ES-I3 (cell line): ENCODE measurements around the gene OOSP3.
"Not testable (repeated sequence)": the region's sequence is repeated elsewhere in the genome, so short reads cannot be mapped to it uniquely, and the experiment has no call there.

Source experiments
- H3K36me3 ChIP-seq: 2 replicates; pipeline ENCODE4 v1.6.1; 2013; ENCODE audit warnings: mild to moderate bottlenecking, low read length, control low read depth, moderate library complexity; ENCODE audit not compliant: insufficient read depth
- H3K4me1 ChIP-seq: 2 replicates; pipeline ENCODE4 v1.6.1; 2013; ENCODE audit warnings: mild to moderate bottlenecking, control low read depth, low read length; ENCODE audit not compliant: insufficient read depth
- H3K9ac ChIP-seq: 2 replicates; pipeline ENCODE4 v1.6.1; 2013; ENCODE audit warnings: low read depth, mild to moderate bottlenecking, low read length, moderate library complexity
- H3K9me3 ChIP-seq: 2 replicates; pipeline ENCODE4 v1.6.1; 2013; ENCODE audit warnings: mild to moderate bottlenecking, low read length, moderate library complexity; ENCODE audit not compliant: control insufficient read depth, insufficient read depth

Gene OOSP3

GRCh38 chr11:59898046-59898445 lies 19.5 kb downstream of the OOSP3 start:
- Histone ChIP-seq H3K36me3 (no peaks in the 10 kb centered on the region), H3K4me1 (peaks cover 6% of the 10 kb centered on the region; the same call in 1 of the 2 replicates), H3K9ac (no peak overlapping the region), H3K9me3 (no peaks in the 10 kb centered on the region)

DNA sequence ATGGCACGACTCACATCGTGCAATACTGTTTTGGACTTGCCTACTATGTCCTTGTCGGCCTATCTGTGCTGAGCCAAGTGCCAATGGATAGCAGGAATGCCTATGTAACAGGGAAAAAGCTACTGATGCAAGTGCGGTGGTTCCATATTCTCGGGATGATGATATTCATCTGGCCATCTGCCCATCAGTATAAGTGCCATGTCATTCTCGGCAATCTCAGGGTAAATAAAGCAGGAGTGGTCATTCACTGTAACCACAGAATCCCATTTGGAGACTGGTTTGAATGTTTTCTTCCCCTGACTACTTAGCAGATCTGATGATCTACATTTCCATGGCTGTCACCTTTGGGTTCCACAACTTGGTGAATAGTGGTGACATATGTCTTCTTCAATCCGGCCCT lies 20.1 kb downstream of the OOSP3 start:
- peaks cover 6% of the 10 kb centered on the region; the same call in 1 of the 2 replicates for H3K4me1 ChIP-seq
- no peaks in the 10 kb centered on the region for H3K9me3 ChIP-seq
- no peaks in the 10 kb centered on the region for H3K36me3 ChIP-seq
- no peak overlapping the region for H3K9ac ChIP-seq

DNA sequence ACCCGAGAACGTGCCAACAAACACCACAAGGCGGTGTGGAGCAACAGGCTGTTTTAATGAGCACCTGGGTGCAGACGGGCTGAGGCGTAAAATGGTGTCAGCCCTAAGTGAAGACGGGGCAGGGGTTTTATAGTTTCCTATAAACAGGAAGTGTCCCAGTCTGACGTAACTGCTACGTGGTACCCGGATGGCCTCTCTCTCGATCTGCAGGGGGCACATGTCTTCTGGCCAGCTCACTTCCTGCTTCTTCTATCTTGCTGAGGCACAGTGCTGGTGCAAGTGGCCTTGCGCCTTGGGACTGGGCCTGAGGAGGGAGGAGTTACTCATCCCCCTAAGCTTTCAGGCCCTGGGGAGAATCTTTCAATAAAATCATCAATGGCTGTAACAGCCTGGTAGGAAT lies 20.9 kb downstream of the OOSP3 start:
- H3K9ac ChIP-seq: no peak overlapping the region
- H3K4me1 ChIP-seq: peaks cover 6% of the 10 kb centered on the region; the same call in 1 of the 2 replicates
- no peaks in the 10 kb centered on the region for H3K36me3 ChIP-seq
- H3K9me3 ChIP-seq: no peaks in the 10 kb centered on the region

- H3K4me1 ChIP-seq: peaks cover 6% of the 10 kb centered on the region; the same call in 1 of the 2 replicates
- no peaks in the 10 kb centered on the region for H3K9me3 ChIP-seq
Observed at GRCh38 chr11:59900366-59901126, 22.0 kb downstream of the OOSP3 start.

GRCh38 chr11:59901306-59901705 lies 22.7 kb downstream of the OOSP3 start:
- peaks cover 6% of the 10 kb centered on the region; the same call in 1 of the 2 replicates for H3K4me1 ChIP-seq
- H3K36me3 ChIP-seq: no peaks in the 10 kb centered on the region
- no peaks in the 10 kb centered on the region for H3K9me3 ChIP-seq
- no peak overlapping the region for H3K9ac ChIP-seq

More at GRCh38 chr11:59900366-59901126, 22.0 kb downstream of the OOSP3 start:
- H3K36me3 ChIP-seq: no peaks in the 10 kb centered on the region
- H3K9ac ChIP-seq: no peak overlapping the region

DNA sequence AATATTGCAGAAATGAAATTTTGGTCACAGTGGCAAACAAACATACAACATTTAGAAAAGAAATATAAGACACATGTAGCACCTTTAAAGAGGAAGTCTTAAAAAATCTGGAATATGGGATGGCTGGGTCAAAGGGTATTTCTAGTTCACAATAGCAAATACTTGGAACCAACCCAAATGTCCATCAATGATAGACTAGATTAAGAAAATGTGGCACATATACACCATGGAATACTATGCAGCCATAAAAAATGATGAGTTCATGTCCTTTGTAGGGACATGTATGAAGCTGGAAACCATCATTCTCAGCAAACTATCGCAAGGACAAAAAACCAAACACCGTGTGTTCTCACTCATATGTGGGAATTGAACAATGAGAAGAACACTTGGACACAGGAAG lies 25.0 kb downstream of the OOSP3 start:
- not testable (repeated sequence) for H3K36me3 ChIP-seq, H3K9ac ChIP-seq, H3K4me1 ChIP-seq, H3K9me3 ChIP-seq

- no peaks in the 10 kb centered on the region for H3K36me3 ChIP-seq
- H3K4me1 ChIP-seq: no peaks in the 10 kb centered on the region
- H3K9ac ChIP-seq: no peak overlapping the region
- peaks cover 9% of the 10 kb centered on the region for H3K9me3 ChIP-seq
Observed at GRCh38 chr11:59918480-59918879, 39.9 kb downstream of the OOSP3 start.

DNA sequence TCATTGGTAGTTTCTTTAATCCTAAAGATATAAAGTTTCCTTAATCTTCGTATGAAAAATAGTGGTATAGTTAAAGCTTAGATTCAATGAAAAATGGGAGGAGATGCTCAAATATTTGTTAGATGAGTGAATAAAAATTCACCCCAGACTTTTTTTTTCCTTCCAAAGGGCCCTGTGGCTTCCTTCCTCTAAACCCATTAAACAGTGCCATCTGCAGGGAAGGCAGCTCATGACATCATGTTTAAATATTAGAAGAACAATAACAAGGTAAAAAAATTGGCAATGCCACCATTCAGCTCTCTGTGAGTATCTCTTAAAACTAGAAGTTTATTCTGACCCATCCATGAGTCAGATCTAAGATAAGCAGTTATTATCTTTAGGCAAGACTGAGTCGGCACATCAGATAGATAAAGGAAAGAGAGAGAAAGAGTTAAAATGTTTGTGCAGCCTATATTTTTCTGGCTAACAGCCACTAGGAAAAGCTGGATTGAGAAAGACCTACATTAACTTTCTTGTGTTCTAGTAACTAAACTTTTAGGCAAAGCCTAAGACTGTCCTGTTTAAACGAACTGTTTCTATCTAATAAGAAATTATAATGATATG lies 40.5 kb downstream of the OOSP3 start:
- no peaks in the 10 kb centered on the region for H3K4me1 ChIP-seq
- peaks cover 12% of the 10 kb centered on the region for H3K9me3 ChIP-seq
- H3K36me3 ChIP-seq: no peaks in the 10 kb centered on the region
- no peak overlapping the region for H3K9ac ChIP-seq

- H3K9ac ChIP-seq: no peak overlapping the region
- H3K9me3 ChIP-seq: peaks cover 16% of the 10 kb centered on the region
- no peaks in the 10 kb centered on the region for H3K36me3 ChIP-seq
- H3K4me1 ChIP-seq: no peaks in the 10 kb centered on the region
Observed at GRCh38 chr11:59923813-59924212, 45.2 kb downstream of the OOSP3 start.

- H3K36me3 ChIP-seq: no peaks in the 10 kb centered on the region
- H3K4me1 ChIP-seq: no peaks in the 10 kb centered on the region
- H3K9ac ChIP-seq: no peak overlapping the region
- peaks cover 10% of the 10 kb centered on the region; the same call in 1 of the 2 replicates for H3K9me3 ChIP-seq
Observed at GRCh38 chr11:59931688-59932087, 53.1 kb downstream of the OOSP3 start.

DNA sequence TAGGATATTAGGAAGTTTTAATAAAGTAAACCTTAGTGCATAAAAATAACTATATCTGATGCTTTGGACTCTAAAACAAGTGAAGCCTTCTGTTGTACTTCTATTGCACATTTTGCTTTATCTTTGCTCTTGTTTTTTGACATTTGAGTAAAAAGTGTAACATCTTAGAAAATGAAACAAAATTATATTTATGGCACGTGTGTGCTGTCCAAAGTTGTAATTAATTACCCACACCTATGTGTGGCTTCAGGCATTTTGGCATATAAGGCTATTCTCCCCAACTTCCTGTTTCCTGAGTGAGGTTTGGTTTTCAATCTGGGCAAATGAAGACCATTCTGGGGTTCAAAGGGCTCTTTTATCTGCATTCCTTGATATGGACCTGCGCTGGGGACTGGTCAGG lies 59.5 kb downstream of the OOSP3 start, which contains the start of gene OOSP1:
TSS of gene OOSP1 (plus strand) at position 301 of the 400 bp plus-strand sequence. CDS start at position 324, 23 bp downstream.
- H3K9me3 ChIP-seq: no peaks in the 10 kb centered on the region
- no peaks in the 10 kb centered on the region for H3K36me3 ChIP-seq
- no peaks in the 10 kb centered on the region for H3K4me1 ChIP-seq
- no peak within 1 kb of the TSS for H3K9ac ChIP-seq

- Histone ChIP-seq H3K4me1 (no peaks in the 10 kb centered on the region), H3K9me3 (no peaks in the 10 kb centered on the region), H3K36me3 (no peaks in the 10 kb centered on the region), H3K9ac (no peak overlapping the region)
Observed at GRCh38 chr11:59938718-59939117, 60.1 kb downstream of the OOSP3 start.

GRCh38 chr11:59939482-59939881 lies 60.9 kb downstream of the OOSP3 start:
- no peaks in the 10 kb centered on the region for H3K36me3 ChIP-seq
- no peaks in the 10 kb centered on the region for H3K4me1 ChIP-seq
- no peak overlapping the region for H3K9ac ChIP-seq
- H3K9me3 ChIP-seq: no peaks in the 10 kb centered on the region

GRCh38 chr11:59941091-59941490 lies 62.5 kb downstream of the OOSP3 start:
- Histone ChIP-seq H3K9me3 (no peaks in the 10 kb centered on the region), H3K36me3 (no peaks in the 10 kb centered on the region), H3K9ac (no peak overlapping the region), H3K4me1 (no peaks in the 10 kb centered on the region)
